AG04450 (cell line): ENCODE results near the gene APMAP. TPM values are rescaled to one million over a fixed set of nuclear protein-coding genes. Genes with fewer than 3 reads are reported as not detected.

ENCODE experiments used
- CTCF ChIA-PET: fragments of 300-600, 350-600 bp; formaldehyde crosslinking; extraction: SDS; loops from one replicate; lab custom pipeline; 2022; ENCODE audit warnings: antibody characterized with exemption, inconsistent platforms; lab: Charles Lee
- POLR2A ChIA-PET: fragments of 350-600 bp; formaldehyde crosslinking; extraction: SDS; loops from one replicate; lab custom pipeline; 2021; ENCODE audit warnings: antibody characterized with exemption, inconsistent platforms; lab: Yijun Ruan, JAX
- DNase-seq: peaks from one replicate; pipeline ENCODE4 v3.0.0-alpha.2; 2011; ENCODE audit warnings: low read depth, low spot score
- H3K27ac ChIP-seq: one replicate; pipeline ENCODE4 v1.5.1; 2012; ENCODE audit warnings: low read depth, low read length, control low read depth
- H3K27me3 ChIP-seq: one replicate; pipeline ENCODE4 v1.6.0; 2012; ENCODE audit warnings: low read length; ENCODE audit not compliant: control insufficient read depth, insufficient read depth
- H3K4me3 ChIP-seq: 2 replicates; pipeline ENCODE4 v1.5.1; 2011; ENCODE audit warnings: mild to moderate bottlenecking, low read depth, low read length, control low read depth
- H3K9me3 ChIP-seq: 2 replicates; pipeline ENCODE4 v1.5.1; 2012; ENCODE audit warnings: low read length; ENCODE audit not compliant: control insufficient read depth, insufficient read depth
- polyA plus RNA-seq: library from polyadenylated mRNA; depleted of rRNA; stranded (reverse); fragments of >200 nt; gene quantifications from 2 replicates; pipeline ENCODE4 v1.2.3, GENCODE V29; 2011; rRNA removed
- small RNA-seq: library from RNA; depleted of rRNA; stranded (forward); fragments of <200 nt; gene quantifications from one replicate; pipeline ENCODE3, GENCODE V24; 2012; ENCODE audit warnings: low read depth; ENCODE audit not compliant: insufficient read length
- TF ChIP-seq, protein P1 (sequence below): IDR thresholded peaks from 2 replicates; pipeline ENCODE4 v1.5.1; 2011; ENCODE audit warnings: low read depth, low read length, control low read depth, inconsistent platforms

APMAP gene
- polyA plus RNA-seq, 1 experiment, result 94.5 TPM

DNA sequence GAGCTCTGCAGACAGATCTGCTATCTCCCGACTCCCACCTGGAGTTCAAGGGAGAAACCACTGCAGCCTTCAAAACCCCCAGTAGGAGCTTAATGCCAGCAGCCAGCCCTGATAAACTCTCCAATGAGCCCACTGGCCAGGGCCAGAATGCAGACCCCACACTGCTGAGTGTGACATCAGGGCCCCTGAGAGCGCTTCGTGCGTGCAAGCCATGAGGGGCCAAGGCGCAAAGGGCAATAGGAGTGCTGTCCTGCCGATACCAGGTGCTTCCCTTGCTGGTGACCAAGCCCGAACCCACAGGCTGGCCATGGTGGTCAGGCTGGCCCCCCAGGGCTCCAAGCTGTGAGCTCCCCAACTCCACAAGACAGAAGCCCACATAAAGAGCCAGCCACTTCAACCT is 76.7 kb downstream of the APMAP start:
- TF ChIP-seq, protein P1, sequence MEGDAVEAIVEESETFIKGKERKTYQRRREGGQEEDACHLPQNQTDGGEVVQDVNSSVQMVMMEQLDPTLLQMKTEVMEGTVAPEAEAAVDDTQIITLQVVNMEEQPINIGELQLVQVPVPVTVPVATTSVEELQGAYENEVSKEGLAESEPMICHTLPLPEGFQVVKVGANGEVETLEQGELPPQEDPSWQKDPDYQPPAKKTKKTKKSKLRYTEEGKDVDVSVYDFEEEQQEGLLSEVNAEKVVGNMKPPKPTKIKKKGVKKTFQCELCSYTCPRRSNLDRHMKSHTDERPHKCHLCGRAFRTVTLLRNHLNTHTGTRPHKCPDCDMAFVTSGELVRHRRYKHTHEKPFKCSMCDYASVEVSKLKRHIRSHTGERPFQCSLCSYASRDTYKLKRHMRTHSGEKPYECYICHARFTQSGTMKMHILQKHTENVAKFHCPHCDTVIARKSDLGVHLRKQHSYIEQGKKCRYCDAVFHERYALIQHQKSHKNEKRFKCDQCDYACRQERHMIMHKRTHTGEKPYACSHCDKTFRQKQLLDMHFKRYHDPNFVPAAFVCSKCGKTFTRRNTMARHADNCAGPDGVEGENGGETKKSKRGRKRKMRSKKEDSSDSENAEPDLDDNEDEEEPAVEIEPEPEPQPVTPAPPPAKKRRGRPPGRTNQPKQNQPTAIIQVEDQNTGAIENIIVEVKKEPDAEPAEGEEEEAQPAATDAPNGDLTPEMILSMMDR, result no peak
- H3K4me3 ChIP-seq, result no peak overlapping the region
- no peak for DNase-seq
- no peaks in the 10 kb centered on the region for H3K27me3 ChIP-seq
- no peaks in the 10 kb centered on the region for H3K9me3 ChIP-seq
- no peak overlapping the region for H3K27ac ChIP-seq
- CTCF ChIA-PET, result interaction anchor here (0.7 to 7.1 kb wide), 2 partner anchors 370 to 756 kb away, joined by 3 to 96 read pairs; no protein-coding TSS in a partner anchor
- POLR2A ChIA-PET, result no interaction called here

- ChIA-PET CTCF (interaction anchor here (0.7 to 7.1 kb wide), 2 partner anchors 369 to 756 kb away, joined by 3 to 96 read pairs; no protein-coding TSS in a partner anchor), POLR2A (no interaction called here)
- DNase-seq, result no peak
- no peak overlapping the region for H3K27ac ChIP-seq
- H3K4me3 ChIP-seq, result no peak overlapping the region
- H3K9me3 ChIP-seq, result no peaks in the 10 kb centered on the region
- TF ChIP-seq, protein P1, result no peak
- H3K27me3 ChIP-seq, result no peaks in the 10 kb centered on the region
Measured at GRCh38 chr20:24915440-24915839, 77.1 kb downstream of the APMAP start.

DNA sequence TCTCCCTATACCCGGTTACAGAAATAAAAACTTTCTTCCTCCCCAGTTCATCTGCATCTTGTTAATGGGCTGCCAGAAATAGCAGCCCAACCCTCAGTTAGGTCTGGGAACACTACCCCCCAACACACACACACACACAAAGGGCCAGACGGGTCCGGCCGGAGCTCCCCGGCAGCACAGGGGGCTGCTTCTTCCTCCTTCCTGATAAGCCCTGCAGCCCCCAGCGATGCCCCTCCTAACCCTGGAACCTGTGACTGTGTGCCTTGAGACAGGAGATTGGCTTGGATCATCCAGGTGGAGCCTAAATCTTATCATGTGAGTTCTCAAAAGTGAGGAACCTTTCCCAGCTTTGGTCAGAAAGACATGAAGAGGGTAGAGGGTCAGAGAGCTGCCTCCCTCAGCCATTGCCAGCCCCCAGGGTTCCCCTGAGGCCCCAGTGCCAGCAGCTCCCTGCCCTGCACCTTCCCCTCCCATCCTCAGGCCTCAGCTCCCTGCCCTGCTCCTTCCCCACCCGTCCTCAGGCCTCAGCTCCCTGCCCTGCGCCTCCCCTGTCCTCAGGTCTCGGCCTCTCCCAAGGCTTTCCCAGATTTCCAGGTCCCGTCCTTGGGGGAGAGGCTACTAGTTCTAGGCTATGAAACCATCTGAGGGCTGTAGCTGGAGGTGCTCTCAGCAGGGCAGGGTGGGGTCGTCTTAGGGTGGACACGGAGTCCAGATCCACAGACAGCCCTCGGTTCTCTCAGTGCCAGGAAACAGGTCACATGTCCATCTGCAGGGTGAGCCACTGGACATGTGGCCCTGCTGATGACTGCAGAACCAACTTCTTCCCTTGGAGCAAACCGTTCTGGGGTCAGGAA is 77.9 kb downstream of the APMAP start:
- CTCF ChIA-PET, result interaction anchor here (7.1 kb wide), 1 partner anchor 755 kb away, joined by 96 read pairs; no protein-coding TSS in a partner anchor
- Histone ChIP-seq H3K27ac (no peak overlapping the region), H3K9me3 (no peaks in the 10 kb centered on the region), H3K4me3 (no peak overlapping the region), H3K27me3 (no peaks in the 10 kb centered on the region)
- TF ChIP-seq, protein P1, result no peak
- POLR2A ChIA-PET, result no interaction called here
- DNase-seq, result no peak

DNA sequence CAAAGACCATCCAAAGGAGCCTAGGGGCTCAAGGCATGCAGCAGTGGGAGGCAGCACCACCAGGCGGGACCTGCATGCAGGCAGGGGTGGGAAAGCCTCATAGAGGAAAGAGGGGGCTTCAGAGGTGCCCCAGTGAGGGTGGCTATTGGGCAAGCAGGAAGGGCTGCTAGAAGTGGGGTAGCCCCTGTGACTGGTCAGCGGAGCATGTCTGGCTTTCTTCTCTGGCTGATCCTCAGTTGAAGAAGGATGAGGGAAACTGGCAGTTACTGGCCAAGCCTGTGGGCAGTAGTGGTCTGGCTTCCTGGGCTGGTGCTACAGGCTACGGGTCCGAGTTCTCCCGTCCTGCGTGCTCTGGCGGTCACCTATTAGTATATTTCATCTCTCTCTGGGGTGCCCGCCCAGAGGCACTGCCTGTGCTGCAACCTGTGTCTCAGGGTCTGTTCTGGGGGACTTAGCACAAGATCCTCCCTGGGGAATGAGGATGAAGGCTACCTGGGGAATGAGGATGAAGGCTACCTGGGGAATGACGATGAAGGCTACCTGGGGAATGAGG is 79.4 kb downstream of the APMAP start:
- no peak overlapping the region for H3K4me3 ChIP-seq
- TF ChIP-seq, protein P1, result no peak
- ChIA-PET POLR2A (no interaction called here), CTCF (no interaction called here)
- H3K27ac ChIP-seq, result no peak overlapping the region
- no peaks in the 10 kb centered on the region; the same call in 1 of the 2 replicates for H3K9me3 ChIP-seq
- no peak for DNase-seq
- no peaks in the 10 kb centered on the region for H3K27me3 ChIP-seq

Small RNAs within 50 kb of the gene (small RNA-seq; reads per million reads assigned to genes)
- gene RNU6-1257P, result not detected

Other genes starting within 250 kb of the APMAP start
- not detected in 2 replicates for gene CST7, start 43.5 kb downstream of the APMAP start, polyA plus RNA-seq
- 1.1 and 1.2 TPM in 2 replicates for gene ACSS1, start 65.4 kb upstream of the APMAP start, polyA plus RNA-seq
- 0.06 TPM in 1 of 2 replicates, not detected in the other for gene VSX1, start 89.4 kb upstream of the APMAP start, polyA plus RNA-seq
- 39.9 and 51.4 TPM in 2 replicates for gene ENTPD6, start 203.0 kb upstream of the APMAP start, polyA plus RNA-seq